ENCODE results near the gene SYNPO2L.

DNA sequence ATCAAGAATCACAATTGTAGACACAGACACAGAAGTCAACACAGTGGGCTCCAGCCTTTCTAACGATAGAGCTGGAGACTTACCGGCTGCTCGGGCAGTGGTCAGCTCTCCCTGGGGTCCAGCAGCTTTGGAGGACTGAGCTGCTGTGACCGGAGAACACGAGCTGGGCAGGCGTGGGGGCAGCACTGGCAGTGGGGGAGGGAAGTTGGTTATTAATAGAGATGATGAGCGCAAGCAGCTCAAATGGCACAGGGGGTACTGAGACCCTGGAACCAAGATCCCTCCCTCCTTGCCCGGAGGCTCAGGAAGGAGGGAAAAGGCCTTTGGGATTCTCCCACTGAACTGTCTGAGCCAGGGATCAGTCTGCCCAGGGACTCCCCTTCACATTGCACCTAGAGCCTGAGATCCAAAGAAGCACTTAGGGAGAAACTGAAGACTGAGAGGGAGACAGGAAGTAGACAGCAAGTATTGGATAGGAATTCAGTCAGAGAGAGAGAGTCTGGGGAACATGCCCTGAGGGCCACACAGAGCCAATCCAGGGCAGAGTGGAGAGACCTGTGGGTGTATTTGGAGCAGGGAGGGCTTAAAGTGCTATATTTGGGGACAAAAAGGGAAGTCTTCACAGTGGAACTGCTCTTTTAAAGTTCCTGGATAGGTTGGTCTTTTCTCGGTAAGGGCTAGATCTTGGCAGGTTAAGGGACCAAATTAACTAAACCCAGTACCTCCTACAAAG is 14.3 kb downstream of the SYNPO2L start, which contains the start of gene MYOZ1:
- TF ChIP-seq CTCF (IDR thresholded peaks at IDR 0.05) (no peak), POLR2A (IDR thresholded peaks at IDR 0.05) (no peak), POLR2AphosphoS5 (IDR thresholded peaks at IDR 0.05) (no peak)

Measured in stomach (tissue), 4 donors.